ENCODE measurements around the gene C1orf50.
A peak's percentile ranks its signal among the peaks of the same experiment; 100 is the strongest.
"Not testable (repeated sequence)": the region's sequence is repeated elsewhere in the genome, so short reads cannot be mapped to it uniquely, and the experiment has no call there.

Gene C1orf50

GRCh38 chr1:42766741-42767509 is at the start of gene C1orf50, which contains the start of gene P3H1:
Gene C1orf50, plus strand, starts transcription at chr1:42767249. Its CDS starts 63 bp downstream, at chr1:42767312.
Gene P3H1, minus strand, starts transcription at chr1:42767028. Its CDS starts 57 bp downstream, at chr1:42766971.
- peak; percentile 94 for DNase-seq (ENCODE audit: low spot score)

GRCh38 chr1:42720868-42721267 is 46.2 kb upstream of the C1orf50 start:
- DNase-seq (ENCODE audit: low spot score), result no peak

DNA sequence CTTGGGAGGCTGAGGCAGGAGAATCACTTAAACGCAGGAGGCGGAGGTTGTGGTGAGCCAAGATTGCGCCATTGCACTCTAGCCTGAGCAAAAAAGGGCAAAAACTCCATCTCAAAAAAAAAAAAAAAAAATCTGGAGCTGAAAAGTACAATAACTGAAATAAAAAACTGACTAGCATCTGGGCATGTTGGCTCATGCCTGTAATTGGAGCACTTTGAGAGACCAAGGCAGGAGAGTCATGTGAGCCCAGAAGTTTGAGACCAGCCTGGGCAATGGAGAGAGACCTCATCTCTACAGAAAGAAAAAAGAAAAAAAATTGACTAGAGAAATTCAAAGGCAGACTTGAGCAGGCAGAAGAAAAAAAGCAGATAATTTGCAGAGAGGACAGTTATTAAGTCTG is 45.1 kb upstream of the C1orf50 start:
- DNase-seq (ENCODE audit: low spot score), result no peak

DNA sequence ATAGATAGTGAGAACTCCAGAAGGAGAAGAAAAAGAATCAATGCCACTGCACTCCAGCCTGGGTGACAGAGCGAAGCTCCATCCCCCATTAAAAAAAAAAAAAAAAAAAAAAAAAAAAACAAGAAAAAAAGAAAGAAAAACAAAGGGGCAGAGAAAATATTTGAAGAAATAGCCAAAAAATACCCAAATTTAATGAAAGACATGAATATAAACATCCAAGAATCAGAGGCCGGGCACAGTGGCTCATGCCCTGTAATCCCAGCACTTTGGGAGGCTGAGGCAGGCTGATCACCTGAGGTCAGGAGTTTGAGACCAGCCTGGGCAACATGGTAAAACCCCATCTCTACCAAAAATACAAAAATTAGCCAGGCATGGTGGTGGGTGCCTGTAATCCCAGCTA is 44.6 kb upstream of the C1orf50 start:
- not testable (repeated sequence) for DNase-seq (ENCODE audit: low spot score)

- DNase-seq (ENCODE audit: low spot score), result no peak
Measured at GRCh38 chr1:42723511-42723910, 43.5 kb upstream of the C1orf50 start.

DNA sequence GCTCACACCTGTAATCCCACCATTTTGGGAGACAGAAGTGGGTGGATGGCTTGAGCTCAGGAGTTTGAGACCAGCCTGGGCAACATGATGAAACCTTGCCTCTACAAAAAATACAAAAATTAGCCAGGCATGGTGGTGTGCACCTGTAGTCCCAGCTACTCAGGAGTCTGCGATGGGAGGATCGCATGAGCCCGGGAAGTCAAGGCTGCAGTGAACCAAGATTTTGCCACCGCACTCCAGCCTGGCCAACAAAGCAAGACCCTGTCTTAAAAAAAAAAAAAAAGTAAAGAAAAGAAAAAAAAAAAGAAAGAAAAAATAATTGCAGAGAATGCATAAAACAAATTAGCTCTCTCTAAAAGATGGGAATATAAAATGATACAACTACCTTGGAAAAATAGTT is 41.2 kb upstream of the C1orf50 start:
- not testable (repeated sequence) for DNase-seq (ENCODE audit: low spot score)

DNA sequence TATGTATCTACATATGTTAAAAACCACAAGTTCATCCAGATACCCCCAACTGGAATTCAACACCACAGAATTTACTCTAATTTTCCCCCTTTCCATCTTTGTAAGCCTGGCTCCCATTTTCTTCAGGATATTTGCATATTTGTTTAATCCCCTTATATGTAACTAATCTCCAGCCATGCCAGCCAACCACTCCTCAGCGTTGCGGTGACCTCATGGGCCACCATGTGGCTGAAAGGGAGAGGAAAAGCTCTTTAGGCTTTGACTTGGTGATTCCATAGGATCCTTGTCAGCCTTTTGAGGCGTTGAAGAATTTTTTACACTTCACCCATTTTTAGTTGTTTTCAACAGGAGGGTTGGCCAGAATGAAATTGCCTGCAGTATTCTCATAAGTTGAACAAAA is 37.0 kb upstream of the C1orf50 start:
- no peak for DNase-seq (ENCODE audit: low spot score)

DNA sequence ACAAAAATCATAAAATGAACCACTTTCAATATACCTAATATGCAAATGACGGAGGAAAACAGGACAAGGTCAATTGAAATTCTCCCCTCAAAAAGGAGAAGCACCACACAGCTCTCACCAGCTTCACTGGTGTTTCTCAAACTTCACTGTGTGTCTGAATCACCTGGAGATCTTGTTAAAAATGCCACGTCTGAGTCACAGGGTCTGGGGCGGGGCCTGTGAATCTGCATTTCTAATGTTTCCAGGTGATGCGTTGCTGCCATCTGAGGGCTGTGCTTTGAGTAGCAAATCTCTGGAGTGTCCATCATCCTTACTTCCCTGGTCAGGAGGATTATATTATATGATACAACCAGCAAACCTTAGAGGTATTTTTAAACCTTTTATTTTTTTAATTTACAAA is 36.1 kb upstream of the C1orf50 start:
- DNase-seq (ENCODE audit: low spot score), result peak; percentile 44

- peak; percentile 5 for DNase-seq (ENCODE audit: low spot score)
Measured at GRCh38 chr1:42731585-42731984, 35.5 kb upstream of the C1orf50 start.

DNA sequence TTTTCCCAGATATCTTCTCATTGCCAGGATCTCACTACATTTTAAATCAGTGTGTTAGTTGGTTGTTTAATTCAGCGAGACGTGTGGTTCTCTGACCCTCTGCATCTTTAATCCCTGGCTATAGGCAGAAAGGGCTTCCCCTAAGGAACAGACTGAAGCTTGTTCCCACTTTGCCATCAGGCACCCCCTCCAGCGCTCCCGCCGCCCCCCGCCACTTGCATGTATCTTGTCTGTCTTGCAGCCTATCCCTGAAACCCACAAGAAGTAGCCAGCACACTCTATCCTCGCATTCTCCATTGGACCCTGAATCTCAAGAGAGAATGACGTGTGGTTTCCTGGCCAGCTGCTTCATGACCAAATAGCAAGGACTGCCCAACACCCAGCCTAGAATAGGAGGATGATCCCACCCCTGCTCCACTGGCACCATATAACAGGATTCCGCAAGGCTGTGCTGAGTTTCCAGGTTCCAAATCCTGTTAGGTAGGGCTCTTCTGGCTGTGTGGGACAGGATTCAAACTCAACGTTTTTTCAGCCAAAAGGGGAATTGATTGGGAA is 34.8 kb upstream of the C1orf50 start:
- DNase-seq (ENCODE audit: low spot score), result peak; percentile 4

DNA sequence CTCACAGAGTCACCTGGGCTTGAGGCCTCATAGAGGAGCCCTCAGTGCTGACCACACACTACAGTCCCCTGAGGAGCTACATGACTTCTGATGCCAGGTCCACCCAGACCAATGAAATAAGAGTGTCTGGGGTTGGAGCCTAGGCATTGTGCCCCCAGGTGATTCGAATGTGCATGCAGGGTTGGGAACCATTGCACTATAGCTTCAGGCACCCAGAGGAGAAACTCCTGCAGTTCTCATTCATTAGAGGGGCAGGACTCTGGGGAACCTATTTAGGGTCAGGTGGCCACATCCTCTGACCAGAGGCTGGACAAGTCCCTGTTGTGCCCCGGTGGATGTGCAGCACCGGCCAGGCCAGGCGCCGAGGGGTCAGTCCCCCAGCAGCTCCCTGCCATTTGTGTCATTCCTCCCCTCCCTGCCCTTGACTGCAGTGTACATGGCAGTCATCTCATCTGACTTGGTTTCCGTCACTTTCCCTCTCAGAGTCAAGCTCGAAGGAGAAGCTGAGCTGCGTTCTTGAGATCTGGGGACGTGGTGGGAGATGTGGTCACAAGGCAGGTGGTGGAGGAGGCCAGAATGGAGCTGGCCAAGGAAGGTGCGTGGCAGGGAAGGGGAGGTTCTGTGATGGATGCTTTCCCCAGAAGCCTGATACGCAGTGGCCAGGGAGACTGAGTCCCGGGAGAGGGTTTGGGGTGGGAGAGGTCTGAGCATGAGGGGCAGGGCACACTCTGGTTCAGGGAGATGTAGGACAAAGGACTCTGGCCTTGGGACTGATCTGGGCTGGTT is 33.4 kb upstream of the C1orf50 start:
- no peak for DNase-seq (ENCODE audit: low spot score)

GRCh38 chr1:42734201-42735035 is 32.6 kb upstream of the C1orf50 start:
- DNase-seq (ENCODE audit: low spot score), result peak; percentile 3

DNA sequence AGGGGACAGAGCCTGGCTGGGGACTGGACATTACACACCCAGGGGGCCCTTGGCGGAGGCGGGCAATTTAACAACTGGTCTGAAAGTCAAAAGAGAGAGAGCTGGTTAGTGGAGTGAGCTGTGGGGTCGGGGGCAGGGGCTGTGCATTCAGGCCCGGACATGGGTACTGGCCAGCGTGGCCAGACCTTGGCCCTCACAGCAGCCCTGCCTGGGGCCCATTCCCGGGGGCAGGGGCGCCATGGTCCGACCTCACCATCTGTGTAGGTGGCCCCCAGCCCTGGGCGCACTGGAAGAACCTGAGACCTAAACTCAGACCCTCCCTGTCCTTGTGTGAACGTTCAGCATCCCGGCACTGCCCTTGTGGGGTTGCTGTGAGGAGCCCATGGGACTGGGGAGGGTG is 32.0 kb upstream of the C1orf50 start:
- DNase-seq (ENCODE audit: low spot score), result peak; percentile 10

DNA sequence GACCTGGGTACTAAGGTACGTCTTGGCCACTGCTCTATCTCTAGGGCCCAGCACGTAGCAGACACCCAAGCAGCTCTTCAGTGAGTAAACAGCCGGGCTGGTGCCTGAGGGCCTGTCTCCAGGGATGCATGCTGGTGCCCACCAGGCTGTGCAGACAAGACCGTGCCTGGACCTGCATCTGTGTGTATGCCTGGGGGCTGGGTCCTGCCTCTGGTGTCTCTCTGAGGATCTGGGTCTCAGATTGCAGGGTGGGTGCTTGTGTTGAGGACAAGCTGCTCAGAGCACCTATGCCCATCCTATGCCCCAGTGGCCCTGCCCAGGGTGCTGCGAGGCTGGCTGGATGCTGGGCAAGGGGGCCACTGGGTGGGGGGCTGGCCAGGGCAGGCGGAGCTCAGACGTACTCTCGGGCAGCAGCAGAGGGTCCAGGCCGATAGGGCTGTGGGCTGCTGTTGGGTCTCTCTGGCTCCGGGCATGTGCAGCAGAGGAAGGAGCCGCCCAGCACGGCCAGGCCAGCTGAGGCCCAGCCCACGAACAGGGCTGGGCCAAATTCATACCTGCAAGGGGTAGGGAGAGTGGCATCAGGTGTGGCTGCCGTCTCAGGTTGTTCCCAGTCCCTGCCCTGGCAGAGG is 31.5 kb upstream of the C1orf50 start:
- DNase-seq (ENCODE audit: low spot score), result peak; percentile 10

DNA sequence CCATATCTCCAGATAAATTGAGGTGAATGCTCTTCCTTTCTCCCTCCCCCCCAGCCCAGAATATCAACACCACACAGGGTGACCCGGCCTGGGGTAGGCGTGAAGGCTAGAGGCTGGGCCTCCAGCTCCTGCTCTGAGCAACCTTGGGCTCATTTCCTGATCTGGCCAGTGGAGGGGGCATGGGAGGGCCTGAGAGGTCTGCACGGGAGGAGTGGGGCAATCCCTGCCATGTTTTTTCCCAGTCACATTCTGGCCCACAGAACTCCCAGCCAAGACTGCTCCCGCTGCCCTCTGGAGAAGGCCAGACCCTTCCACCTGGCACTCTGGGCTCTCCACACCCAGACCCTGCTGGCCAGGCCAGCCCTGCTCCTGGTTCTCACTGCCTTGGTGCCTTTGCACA is 30.9 kb upstream of the C1orf50 start:
- DNase-seq (ENCODE audit: low spot score), result peak; percentile 32

GRCh38 chr1:42736571-42737200 is 30.4 kb upstream of the C1orf50 start:
- DNase-seq (ENCODE audit: low spot score), result no peak

- no peak for DNase-seq (ENCODE audit: low spot score)
Measured at GRCh38 chr1:42737257-42737656, 29.8 kb upstream of the C1orf50 start.

- no peak for DNase-seq (ENCODE audit: low spot score)
Measured at GRCh38 chr1:42737986-42738677, 28.9 kb upstream of the C1orf50 start.

- DNase-seq (ENCODE audit: low spot score), result no peak
Measured at GRCh38 chr1:42738678-42739226, 28.3 kb upstream of the C1orf50 start.
